Medulla oblongata (tissue), 1 donor: ENCODE measurements around the gene KCNAB2.

Experiments
- DNase-seq: peaks from one replicate; pipeline ENCODE4 v3.0.0-alpha.2; 2015; ENCODE audit errors: extremely low spot score

KCNAB2 gene

DNA sequence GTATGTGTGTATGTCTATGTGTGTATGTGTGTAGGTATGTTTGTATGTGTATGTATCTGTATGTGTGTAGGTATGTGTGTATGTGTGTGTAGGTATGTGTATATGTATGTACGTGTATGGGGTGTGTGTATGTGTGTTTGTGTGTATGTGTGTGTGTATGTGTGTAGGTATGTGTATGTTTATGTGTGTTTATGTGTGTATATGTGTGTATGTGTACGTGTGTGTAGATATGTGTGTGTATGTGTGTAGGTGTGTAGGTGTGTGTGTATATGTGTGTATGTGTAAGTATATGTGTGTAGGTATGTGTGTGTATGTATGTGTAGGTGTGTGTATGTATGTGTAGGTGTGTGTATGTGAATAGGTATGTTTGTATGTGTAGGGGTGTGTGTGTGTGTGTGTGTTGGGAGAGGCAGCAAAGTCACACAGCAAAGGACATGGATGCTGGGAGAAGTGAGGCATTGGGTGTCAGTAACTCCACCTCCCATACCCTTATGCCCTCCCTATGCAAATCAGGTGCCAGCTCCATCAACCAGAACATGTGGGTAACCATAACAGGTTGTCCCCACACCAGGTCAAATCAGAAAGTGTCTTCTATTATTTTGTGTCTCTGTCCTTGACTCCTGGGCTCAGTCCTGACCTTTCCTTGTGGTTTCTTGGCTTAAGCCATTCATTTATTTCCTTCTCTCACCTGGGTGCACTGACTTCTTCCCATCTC, 15.0 kb upstream of the KCNAB2 start:
- no peak for DNase-seq

DNA sequence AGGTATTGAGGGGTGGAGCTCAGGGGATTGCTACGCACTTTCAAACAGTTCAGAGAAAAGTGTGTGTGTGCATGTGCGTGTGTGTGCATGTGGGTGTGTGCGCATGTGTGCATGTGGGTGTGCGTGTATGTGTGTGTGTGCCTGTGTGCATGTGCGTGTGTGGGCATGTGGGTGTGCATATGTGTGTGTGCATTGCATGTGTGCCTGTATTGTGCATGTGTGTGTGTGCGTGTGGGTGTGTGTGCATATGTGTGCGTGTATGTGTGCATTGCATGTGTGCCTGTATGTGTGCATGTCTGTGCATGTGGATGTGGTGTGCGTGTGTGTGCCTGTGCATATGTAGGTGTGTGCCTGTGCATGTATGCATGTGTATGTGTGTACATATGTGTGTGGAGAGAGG, 12.6 kb upstream of the KCNAB2 start:
- no peak for DNase-seq

- peak; percentile 25 for DNase-seq
Measured at GRCh38 chr1:6033986-6034749, 11.5 kb upstream of the KCNAB2 start.

- no peak for DNase-seq
Measured at GRCh38 chr1:6034750-6035096, 11.0 kb upstream of the KCNAB2 start.

GRCh38 chr1:6035303-6035702, 10.4 kb upstream of the KCNAB2 start:
- DNase-seq, result no peak

DNA sequence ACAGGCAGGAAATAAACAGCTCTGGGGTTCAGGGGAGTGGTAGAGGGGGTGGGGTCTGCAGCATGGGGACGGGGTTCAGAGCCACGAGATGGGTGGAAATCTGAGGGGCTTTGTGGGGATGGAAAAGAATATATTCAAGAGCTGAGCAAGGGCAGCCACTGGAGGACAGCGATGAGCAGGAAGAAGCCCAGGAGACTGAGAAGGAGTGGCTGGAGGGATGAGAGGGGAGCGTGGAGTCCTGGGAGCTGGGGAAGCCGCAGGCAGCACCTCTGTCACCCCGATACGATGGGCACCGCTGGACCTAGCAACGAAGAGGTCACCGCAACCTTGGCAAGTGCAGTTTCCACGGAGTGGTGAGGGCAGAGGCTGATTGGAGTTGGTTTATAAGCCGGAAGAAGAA, 10.0 kb upstream of the KCNAB2 start:
- no peak for DNase-seq

GRCh38 chr1:6037338-6037762, 8.3 kb upstream of the KCNAB2 start:
- no peak for DNase-seq

DNA sequence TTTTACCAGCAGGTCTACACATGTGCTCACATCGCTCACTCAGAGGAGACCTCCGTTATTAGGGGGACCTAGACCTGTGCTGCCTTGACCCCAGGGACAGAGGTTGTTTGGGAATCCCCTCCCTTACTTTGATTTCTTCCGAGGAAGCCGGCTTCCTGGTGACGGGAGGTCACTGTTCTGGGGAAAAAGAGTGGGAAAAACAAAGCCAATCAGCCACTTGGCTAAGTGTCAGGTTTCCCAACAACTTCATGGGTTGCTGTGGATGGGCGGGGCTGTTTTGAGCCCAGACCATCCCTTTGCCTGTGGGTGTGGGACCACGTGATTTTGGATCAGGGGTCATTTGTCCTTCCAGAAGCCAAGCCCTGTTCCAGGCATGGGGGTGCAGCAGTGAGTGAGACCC, 7.1 kb upstream of the KCNAB2 start:
- DNase-seq, result no peak

DNA sequence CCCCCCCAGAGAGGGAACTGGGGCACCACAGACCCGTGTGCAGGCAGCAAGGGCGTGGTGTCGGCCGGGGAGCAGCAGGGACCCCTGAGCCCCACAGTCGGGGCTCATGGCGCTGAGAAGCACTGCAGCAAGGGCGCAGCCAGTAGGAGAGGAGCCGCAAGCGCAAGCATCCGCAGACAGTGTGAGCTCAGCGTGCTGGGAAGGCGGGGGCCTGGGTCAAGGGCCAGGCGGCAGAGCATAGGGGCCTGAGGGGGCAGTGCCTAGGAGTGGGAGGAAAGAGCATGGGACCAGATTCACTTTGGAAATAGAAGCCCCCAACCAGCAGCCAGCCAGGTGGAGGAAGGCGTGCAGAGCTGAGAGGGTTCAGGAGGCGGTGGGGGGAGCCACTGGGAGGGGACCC, 6.7 kb upstream of the KCNAB2 start:
- DNase-seq, result no peak

DNA sequence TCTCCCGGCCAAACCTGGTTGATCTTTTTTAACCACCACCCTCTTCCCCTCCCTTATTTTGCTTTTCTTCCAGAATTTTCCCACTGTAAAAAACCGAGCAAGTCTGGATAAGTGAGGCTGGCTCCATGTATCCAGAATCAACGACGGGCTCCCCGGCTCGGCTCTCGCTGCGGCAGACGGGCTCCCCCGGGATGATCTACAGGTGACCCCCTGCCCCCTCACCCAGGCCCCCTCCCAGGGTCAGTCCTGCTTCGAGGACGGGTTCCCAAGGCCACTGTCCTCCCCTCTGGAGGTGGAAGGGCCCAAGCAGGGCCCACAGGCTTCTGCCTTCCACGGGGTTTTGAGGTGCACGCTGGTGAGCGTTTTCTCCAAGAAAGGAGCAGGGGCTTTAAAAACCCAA, 5.2 kb upstream of the KCNAB2 start:
- no peak for DNase-seq

GRCh38 chr1:6040861-6041415, 4.8 kb upstream of the KCNAB2 start:
- no peak for DNase-seq

DNA sequence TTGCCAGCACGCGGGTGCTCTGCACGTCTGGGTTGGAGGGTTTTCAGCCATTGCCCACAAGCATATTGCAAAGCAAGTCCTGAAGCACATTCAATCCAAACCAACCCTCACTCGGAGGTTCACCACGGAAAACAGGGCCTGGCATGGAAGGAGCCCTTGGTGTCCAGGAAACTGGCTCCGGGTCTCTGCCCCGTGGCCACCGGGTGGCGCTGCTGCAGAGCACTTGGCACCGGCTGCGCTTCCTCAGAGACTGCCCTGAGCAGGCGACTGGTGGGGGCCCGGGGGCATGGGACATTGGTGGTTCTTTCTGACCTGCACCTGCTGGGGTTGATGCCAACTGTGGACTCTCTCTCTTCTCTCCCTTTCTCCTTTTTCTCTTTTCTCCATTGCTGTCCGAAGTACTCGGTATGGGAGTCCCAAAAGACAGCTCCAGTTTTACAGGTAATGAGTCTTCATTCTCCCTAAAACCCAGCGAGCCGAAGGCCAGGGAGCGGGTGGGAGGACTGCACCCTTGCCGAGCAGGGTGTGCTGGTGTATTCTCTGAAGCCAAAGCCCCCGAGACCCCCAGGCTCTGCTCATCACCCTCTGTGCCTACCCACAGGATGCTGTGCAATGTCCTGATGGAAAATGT, 4.1 kb upstream of the KCNAB2 start:
- DNase-seq, result no peak

DNA sequence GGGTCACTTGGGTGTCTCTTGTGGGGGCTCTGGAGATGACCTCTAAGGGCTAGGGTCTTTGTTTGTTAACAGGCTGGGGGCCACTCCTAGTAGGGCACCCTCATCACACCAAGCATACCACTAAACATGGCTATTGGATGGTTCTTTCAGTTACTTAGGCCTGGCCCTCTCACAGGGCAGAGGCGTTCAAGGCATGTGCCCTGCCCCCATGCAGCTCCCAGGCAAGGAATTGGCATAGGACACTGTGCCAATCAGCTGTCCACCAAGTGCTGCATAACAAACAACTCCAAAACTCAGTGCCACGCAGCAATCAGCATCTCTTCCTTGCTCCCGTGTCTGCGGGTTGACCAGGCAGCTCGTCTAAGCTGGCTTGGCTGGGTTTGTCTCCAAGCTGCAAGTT, 2.1 kb upstream of the KCNAB2 start:
- DNase-seq, result no peak

DNA sequence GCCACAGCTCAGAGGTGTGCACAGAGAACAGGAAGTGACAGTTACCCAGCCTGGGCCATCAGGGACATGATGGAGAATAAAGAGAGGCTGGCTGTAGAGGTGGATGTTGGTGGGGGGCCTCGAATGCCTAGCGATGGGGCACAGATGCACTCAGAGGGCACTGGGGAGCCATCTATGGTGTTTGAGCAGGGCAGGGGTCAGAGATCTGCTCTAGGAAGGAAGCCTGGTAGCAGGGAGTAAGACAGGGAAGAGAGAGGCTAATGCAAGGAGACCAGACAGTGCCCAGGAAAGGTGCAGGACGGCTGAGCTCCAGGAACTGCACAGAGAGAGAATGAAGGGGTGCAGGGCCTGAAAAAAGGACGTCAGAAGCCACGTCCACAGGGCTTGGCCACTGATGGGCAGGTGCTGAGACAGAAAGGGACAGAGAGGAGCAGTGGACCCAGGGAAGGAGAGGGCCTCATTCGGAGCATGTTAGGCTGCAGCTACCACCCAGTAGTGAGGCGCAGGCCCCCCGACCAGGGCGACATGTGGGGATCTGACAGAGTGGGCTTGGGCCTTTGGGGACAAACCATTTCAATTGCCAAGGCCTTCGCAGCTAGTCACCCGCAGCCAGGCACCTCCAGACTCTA, 1.1 kb upstream of the KCNAB2 start:
- DNase-seq, result no peak

GRCh38 chr1:6045110-6045502, 582 bp upstream of the KCNAB2 start:
- no peak for DNase-seq

GRCh38 chr1:6046279-6046678, 591 bp downstream of the KCNAB2 start:
- no peak for DNase-seq

DNA sequence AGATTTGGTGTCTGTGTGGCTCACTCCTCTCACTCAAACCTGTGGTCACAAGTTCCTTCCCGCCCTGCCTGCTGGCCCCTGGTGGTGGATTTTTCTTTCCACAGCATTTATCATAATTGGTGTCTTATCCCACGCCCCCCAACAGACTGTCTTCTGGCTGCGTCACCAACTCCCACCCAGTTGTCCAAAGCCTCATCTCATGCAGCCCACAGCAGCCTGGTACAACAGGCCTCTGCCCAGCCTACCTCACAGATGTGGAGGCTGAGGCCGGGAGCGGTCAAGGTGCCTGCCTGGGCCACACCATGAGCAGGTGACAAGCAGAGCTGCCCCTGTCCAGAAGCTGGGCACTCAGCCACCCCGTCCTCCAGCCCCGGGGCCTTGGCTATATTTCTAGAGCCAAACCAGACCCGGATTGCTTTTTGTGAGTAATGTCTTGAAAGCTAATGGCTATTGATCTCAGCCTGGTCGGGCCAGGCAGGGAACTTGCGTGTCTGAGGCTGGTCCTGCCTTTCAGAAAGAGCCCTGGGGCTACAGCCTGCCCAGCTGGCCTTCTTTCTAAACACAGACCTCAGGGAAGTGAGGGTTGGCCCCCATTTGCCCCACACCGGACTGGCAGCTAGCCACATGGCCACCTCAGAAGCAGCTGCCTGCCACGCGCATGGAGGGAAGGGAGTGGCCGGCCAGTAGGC, 2.6 kb downstream of the KCNAB2 start:
- no peak for DNase-seq

DNA sequence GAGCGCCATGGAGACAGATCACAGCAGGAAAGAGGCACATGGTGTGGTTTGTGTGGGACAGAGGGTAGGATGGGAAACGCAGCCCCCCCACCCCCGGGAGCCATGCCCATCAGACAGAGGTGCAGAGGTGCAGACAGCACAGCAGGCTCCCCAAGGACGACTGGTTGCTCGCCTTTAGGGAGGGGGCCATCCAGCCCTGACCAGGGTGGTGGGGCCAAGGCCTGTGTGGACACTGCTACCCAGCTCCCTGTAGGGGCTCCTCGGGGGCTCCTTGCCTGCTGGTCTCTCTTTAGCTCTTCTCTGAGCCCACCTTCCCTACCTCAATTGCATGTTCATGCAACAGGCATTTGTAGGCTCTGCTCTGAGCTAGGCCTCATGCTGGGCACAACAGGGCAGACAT, 3.7 kb downstream of the KCNAB2 start:
- DNase-seq, result no peak

DNA sequence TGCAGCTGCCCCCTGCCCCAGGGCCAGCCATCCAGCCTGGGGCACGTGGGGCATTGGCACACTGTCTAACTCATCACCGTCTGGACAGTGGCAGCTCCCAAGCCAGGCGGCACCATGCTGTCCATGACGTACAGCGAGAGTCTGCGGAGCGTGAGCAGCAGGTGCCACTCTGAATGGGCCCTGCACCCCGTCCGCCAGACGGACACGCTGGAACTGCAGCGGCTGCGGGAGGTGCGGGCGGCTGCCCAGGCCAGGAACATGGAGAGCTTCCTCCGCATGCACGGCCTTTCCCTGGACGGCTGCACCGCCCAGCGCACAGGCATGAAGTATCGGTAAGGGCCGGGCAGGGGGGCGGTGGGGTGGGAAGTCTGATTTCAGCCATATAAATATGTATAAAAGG, 5.7 kb downstream of the KCNAB2 start:
- no peak for DNase-seq

DNA sequence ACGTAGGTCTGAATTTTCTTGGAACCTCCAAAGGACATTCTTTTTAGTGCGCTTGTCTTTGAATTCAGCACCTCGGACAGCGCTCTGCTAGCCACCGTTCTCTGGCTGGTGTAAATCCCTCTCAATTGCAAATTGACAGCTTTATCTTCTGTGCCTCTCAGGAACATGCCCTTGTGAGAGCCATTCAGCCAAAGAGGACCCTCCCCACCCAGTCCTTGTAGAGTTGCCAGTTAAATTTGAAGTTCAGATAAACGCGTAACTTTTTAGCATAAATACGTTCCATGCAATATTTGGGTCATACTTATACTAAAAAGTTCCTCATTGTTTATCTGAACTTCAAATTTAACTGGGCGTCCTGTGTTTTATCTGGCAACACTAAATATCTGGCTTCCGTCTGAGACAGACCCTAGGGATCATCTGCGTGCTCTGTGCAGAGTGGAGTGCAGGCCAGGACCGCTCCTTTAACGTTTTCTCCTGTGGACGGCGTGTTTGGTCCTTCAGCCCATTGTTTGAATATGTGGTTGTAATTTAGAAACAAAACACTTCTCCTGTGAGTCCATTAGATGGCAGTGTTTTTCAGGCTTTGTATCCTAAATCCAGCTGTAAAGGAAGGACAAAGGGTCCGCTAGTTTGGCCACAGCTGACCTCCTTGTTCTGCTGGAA, 7.0 kb downstream of the KCNAB2 start:
- peak; percentile 72 for DNase-seq

- no peak for DNase-seq
Measured at GRCh38 chr1:6053206-6053546, 7.5 kb downstream of the KCNAB2 start.
